HG03520 (cell line): ENCODE measurements around the gene ZNF202.
"Not testable (repeated sequence)": the region's sequence is repeated elsewhere in the genome, so short reads cannot be mapped to it uniquely, and the experiment has no call there.

ENCODE experiments used
- ATAC-seq: cut with Tn5 transposase; IDR thresholded peaks from one replicate; pipeline ENCODE4 v1.9.1; 2021; ENCODE audit warnings: mild to moderate bottlenecking, moderate library complexity; ENCODE audit not compliant: unreplicated experiment

Gene ZNF202

GRCh38 chr11:123742031-123742723 is 717 bp upstream of the ZNF202 start:
- ATAC-seq, result no peak

DNA sequence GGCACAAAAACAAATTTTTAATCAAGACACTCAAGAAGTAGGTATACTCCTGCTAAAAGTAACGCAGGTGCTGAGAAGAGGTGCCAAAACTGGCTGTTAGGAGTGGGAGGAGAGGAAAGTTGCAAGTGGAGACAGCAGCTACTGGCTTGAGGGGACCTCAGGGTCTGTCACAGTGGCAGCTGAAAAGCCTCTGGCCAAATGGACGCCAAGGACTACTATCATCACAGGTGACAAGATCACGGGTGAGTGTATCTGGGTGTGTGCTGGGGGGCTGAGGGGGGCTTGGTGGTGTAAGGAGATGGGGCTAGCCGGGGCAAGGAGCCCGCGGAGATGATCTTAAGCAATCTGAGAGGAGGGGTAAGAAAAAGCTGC is 687 bp downstream of the ZNF202 start:
- peak; percentile 0 for ATAC-seq

DNA sequence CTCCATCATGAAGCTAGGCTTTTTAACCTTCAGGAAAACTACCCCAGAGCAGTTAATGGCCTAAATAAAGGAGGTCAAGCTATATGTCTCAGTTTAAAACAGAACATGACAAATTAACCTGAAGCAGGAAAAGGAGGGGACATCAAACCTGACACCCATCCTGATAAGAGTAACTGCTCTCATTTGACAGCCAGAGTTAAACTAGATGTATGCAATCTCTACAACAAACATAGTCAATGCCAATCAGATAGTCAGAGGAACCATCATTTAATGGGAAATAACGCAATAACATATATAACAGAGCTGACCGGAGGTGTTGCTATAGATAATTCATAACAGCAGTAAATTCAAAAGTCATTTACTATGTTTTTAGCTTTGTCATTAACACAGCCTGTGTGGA is 3.1 kb downstream of the ZNF202 start:
- ATAC-seq, result no peak

- no peak for ATAC-seq
These were observed 4.7 kb downstream of the ZNF202 start for GRCh38 chr11:123736769-123737168.

GRCh38 chr11:123729602-123730001 is 11.9 kb downstream of the ZNF202 start:
- ATAC-seq, result no peak

DNA sequence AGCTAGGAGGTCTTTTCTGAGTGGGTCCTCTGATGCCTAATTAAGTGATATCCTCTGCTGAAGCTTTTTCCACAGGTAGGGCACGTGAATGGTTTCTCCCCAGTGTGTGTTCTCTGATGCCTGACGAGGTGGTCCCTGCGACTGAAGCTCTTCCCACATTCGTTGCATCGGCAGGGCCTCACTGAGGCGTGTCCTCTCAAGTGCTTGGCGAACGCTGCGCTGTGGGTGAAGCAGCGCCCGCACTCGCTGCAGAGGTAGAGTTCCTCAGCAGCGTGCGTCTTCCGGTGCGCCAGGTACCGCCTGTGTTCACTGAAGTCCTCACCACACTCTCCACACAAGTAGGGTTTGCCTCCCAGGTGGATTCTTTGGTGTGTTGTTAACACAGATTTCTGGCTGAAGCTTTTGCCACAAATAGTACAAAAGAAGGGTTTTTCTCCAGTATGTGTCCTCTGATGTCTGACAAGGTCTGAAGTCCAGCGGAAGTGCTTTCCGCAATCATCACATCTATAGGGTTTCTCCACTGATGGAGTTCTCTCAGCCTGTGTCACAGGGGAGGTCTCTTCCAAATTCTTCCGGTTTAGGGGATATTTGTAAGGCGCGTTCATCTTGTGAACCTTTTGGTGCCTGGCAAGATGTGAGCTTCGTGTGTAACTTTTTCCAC is 15.3 kb downstream of the ZNF202 start:
- ATAC-seq, result no peak

GRCh38 chr11:123719452-123719851 is 22.0 kb downstream of the ZNF202 start:
- no peak for ATAC-seq

DNA sequence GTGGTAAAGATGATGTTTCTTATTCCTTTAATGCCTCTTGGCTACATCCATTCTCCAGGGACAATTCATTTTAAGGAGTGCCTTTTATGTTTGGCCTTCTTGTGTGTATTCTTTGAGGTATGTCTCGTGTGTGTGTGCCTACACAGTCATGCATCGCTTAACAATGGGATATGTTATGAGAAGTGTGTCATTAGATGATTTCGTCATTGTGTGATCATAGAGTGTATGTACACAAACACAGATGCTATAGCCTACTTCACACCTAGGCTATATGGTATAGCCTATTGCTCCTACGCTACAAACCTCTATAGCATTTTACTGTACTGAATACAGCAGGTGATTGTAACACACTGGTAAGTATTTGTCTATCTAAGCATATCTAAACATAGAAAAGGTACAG is 23.0 kb downstream of the ZNF202 start:
- no peak for ATAC-seq

DNA sequence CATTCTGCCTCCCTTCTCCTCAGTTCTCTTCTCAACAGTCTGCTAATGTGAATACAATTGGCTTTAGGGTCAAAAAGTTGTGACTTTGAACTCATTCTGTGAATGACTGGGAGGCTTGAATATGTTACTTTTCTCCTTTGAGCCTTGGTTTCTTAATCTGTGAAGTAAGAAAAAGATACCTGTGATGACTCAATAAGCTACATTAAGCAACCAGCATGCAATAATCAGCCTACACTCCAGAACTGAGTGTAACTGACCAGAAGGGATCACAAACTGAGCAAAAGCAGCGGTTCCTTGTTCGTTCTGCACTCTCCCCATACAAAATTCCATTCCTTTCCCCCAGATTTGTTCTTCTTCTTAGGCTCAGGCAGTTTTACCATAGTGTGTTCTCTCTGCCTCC is 23.4 kb downstream of the ZNF202 start:
- ATAC-seq, result no peak

DNA sequence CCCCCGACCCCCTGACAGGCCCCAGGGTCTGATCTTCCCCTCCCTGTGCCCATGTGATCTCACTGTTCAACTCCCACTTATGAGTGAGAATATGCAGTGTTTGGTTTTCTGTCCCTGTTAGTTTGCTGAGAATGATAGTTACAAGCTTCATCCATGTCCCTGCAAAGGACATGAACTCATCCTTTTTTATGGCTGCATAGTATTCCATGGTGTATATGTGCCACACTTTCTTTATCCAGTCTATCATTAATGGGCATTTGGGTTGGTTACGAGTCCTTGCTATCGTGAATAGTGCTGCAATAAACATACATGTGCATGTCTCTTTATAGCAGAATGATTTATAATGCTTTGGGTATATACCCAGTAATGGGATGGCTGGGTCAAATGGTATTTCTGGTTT is 28.8 kb downstream of the ZNF202 start:
- ATAC-seq, result not testable (repeated sequence)

GRCh38 chr11:123707606-123708205 is 33.8 kb downstream of the ZNF202 start:
- ATAC-seq, result peak; percentile 48

DNA sequence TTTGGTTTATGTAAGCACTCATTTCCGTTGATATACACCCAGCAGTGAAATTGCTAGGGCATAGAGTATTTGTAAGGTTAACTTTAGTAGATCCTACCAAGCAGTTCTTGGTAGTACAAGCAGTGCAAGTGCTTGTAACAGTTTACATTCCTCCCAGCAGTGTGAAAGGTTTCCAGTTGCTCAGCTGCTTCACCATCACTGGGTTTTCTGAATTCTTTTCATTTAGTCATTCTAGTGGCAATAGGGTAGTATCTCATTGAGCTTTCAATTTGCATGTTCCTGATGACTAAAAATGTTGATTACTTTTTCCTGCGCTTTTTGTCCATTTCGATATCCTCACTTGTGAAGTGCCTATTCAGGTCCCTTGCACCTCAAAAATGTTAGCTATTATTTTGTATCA is 34.3 kb downstream of the ZNF202 start:
- no peak for ATAC-seq

- no peak for ATAC-seq
These were observed 37.1 kb downstream of the ZNF202 start for GRCh38 chr11:123704341-123704740.

- no peak for ATAC-seq
These were observed 38.8 kb downstream of the ZNF202 start for GRCh38 chr11:123702696-123703095.

DNA sequence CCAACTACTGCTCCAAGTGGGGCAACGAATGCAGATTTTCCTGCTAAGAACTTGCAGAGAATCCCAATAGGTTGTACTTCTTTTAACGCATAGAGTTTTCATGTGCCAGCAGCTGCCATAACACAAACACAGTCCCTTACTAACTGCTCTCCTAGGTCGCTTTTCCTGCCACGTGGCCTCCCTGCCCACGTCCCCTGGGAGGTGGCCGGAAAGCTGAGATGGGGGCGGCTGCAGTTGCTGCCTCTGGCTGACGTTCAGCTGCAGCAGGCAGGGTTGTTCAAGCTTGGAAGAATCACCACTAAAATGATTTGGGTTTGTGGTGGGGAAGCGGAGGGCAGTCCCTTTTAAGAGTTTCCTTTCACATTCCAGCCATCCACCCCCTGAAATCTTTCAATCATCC is 39.3 kb downstream of the ZNF202 start:
- no peak for ATAC-seq

DNA sequence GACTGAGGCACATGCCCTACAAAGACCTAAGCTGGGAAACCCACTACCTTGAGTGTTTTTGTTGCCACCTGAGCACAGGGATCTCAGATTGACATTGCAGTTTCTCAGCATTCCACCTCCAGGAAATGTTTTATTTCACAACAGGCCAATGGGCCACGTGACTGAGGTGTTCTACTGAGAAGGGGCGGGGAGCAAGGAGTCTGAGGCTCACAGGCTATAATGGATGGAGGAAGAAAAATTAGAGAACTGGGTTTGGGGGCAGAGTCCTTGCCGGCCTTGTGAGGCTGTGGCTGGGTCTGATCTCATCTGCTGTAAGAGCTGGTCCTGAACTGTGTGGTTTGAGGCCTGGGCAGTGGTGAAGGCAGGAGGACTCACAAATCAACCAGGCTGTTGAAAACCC is 40.7 kb downstream of the ZNF202 start:
- no peak for ATAC-seq

GRCh38 chr11:123698546-123699127 is 42.8 kb downstream of the ZNF202 start:
- ATAC-seq, result no peak

DNA sequence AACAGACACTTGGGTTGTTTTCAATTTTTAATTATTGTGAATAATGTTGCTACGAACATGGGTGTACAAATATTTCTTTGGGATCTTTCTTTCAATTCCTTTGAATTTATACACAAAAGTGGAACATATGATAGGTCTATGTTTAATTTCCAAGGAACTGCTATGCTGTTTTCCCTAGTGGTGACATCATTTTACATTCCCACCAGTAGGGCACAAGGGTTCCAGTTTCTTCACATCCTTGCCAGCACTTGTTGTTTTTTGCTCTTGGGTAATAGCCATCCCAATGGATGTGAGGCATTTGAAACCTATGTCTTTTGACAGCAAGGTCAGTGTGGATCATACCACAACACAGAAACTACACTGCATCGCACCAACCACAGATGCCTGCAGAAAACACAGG is 45.3 kb downstream of the ZNF202 start:
- ATAC-seq, result no peak

- no peak for ATAC-seq
These were observed 46.2 kb downstream of the ZNF202 start for GRCh38 chr11:123695231-123695630.

GRCh38 chr11:123694551-123694950 is 46.9 kb downstream of the ZNF202 start:
- ATAC-seq, result no peak

GRCh38 chr11:123692961-123693360 is 48.5 kb downstream of the ZNF202 start:
- ATAC-seq, result no peak

DNA sequence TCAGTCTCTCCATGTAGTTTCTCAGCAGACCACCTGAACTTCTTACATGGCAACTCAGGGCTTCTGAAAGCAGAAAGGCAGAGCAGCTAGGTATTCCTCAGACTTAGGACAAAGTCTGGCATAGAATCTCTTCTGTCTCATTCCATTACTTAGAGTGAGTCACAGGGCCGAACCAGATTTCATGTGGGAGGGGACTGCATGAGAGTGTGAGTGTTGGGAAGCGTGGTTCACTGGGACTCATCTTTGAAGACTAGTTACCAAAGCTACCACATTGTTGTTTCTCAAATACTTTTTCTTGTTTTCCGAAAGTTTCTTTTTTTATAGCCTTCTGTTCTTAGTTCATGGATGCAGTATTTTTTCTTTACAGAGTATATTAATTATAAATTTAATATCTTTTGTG is 51.0 kb downstream of the ZNF202 start:
- ATAC-seq, result no peak
